SK-N-SH treated with all-trans-retinoic acid at 6 μM for 48 hours (cell line): ENCODE data around the gene GRHL1.
"Not testable (repeated sequence)": the region's sequence is repeated elsewhere in the genome, so short reads cannot be mapped to it uniquely, and the experiment has no call there.

ENCODE experiments used
- ATAC-seq: fragments of 200-7000 bp; cut with Tn5 transposase; 3 replicates; pipeline ENCODE4 v1.9.1; 2020; ENCODE audit warnings: mild to moderate bottlenecking, moderate library complexity
- ARNTL ChIP-seq: fragments of 450-650 bp; formaldehyde crosslinking; IDR thresholded peaks from 2 replicates; pipeline ENCODE4 v1.5.0; 2020; ENCODE audit warnings: low read depth, mild to moderate bottlenecking, moderate library complexity, borderline replicate concordance
- BACH2 ChIP-seq: fragments of 250-450 bp; sonication (Bioruptor Pico); IDR thresholded peaks from 2 replicates; pipeline ENCODE4 v1.9.0; 2021; ENCODE audit warnings: mild to moderate bottlenecking, borderline replicate concordance
- CREB5 ChIP-seq: fragments of 250-450 bp; sonication (Bioruptor Pico); IDR thresholded peaks from 2 replicates; pipeline ENCODE4 v1.5.1; 2020; ENCODE audit warnings: low read depth, mild to moderate bottlenecking, moderate library complexity
- CSDC2 ChIP-seq: fragments of 250-450 bp; sonication (Bioruptor Pico); IDR thresholded peaks from 2 replicates; pipeline ENCODE4 v1.5.0; 2020; ENCODE audit warnings: mild to moderate bottlenecking, moderate library complexity
- CSRNP3 ChIP-seq: fragments of 250-450 bp; sonication (Bioruptor Pico); IDR thresholded peaks from 2 replicates; pipeline ENCODE4 v1.5.1; 2021; ENCODE audit warnings: mild to moderate bottlenecking, moderate library complexity
- ESRRG ChIP-seq: fragments of 250-450 bp; sonication (Bioruptor Pico); IDR thresholded peaks from 2 replicates; pipeline ENCODE4 v1.6.1; 2021; ENCODE audit warnings: mild to moderate bottlenecking
- GLIS3 ChIP-seq: fragments of 250-450 bp; sonication (Bioruptor Pico); IDR thresholded peaks from 2 replicates; pipeline ENCODE4 v1.5.0; 2020; ENCODE audit warnings: mild to moderate bottlenecking, moderate library complexity
- ISL1 ChIP-seq: fragments of 250-450 bp; sonication (Bioruptor Pico); IDR thresholded peaks from 2 replicates; pipeline ENCODE4 v2.1.2; 2022; ENCODE audit warnings: mild to moderate bottlenecking, moderate library complexity
- PATZ1 ChIP-seq: fragments of 250-450 bp; sonication (Bioruptor Pico); IDR thresholded peaks from 2 replicates; pipeline ENCODE4 v1.8.0; 2020; ENCODE audit warnings: mild to moderate bottlenecking, moderate library complexity, borderline replicate concordance
- POU6F1 ChIP-seq: fragments of 250-450 bp; sonication (Bioruptor Pico); IDR thresholded peaks from 2 replicates; pipeline ENCODE4 v1.8.0; 2021; ENCODE audit warnings: low read depth, mild to moderate bottlenecking, moderate library complexity, borderline replicate concordance
- PPARA ChIP-seq: fragments of 250-450 bp; sonication (Bioruptor Pico); IDR thresholded peaks from 2 replicates; pipeline ENCODE4 v1.5.0; 2020; ENCODE audit warnings: mild to moderate bottlenecking, borderline replicate concordance
- RARB ChIP-seq: fragments of 250-450 bp; sonication (Bioruptor Pico); IDR thresholded peaks from 2 replicates; pipeline ENCODE4 v1.8.0; 2021; ENCODE audit warnings: mild to moderate bottlenecking, moderate library complexity
- TCF4 ChIP-seq: fragments of 250-450 bp; sonication (Bioruptor Pico); IDR thresholded peaks from 2 replicates; pipeline ENCODE4 v1.8.0; 2021; ENCODE audit warnings: mild to moderate bottlenecking, moderate library complexity, borderline replicate concordance
- TOX ChIP-seq: fragments of 250-450 bp; sonication (Bioruptor Pico); IDR thresholded peaks from 2 replicates; pipeline ENCODE4 v1.8.0; 2021; ENCODE audit warnings: mild to moderate bottlenecking, moderate library complexity, borderline replicate concordance
- TSHZ2 ChIP-seq: fragments of 250-450 bp; sonication (Bioruptor Pico); IDR thresholded peaks from 2 replicates; pipeline ENCODE4 v1.5.0; 2020; ENCODE audit warnings: mild to moderate bottlenecking, moderate library complexity
- ZC3H10 ChIP-seq: fragments of 250-450 bp; sonication (Bioruptor Pico); IDR thresholded peaks from 2 replicates; pipeline ENCODE4 v1.5.1; 2021; ENCODE audit warnings: mild to moderate bottlenecking, moderate library complexity
- ZFP30 ChIP-seq: fragments of 450-650 bp; formaldehyde crosslinking; IDR thresholded peaks from 2 replicates; pipeline ENCODE4 v1.5.0; 2022; ENCODE audit warnings: mild to moderate bottlenecking, moderate library complexity
- ZNF565 ChIP-seq: fragments of 450-650 bp; formaldehyde crosslinking; conservative IDR thresholded peaks from 2 replicates; pipeline ENCODE4 v1.5.0; 2020; ENCODE audit warnings: low read depth, mild to moderate bottlenecking, moderate library complexity
- ZNF70 ChIP-seq: fragments of 450-650 bp; formaldehyde crosslinking; IDR thresholded peaks from 2 replicates; pipeline ENCODE4 v1.5.0; 2020; ENCODE audit warnings: mild to moderate bottlenecking, moderate library complexity
- ZNF8 ChIP-seq: fragments of 450-650 bp; formaldehyde crosslinking; IDR thresholded peaks from 2 replicates; pipeline ENCODE4 v1.5.0; 2020; ENCODE audit warnings: mild to moderate bottlenecking, moderate library complexity

Gene GRHL1

GRCh38 chr2:9919512-9919911 lies 32.0 kb upstream of the GRHL1 start:
- no peak for ATAC-seq
- TF ChIP-seq ZFP30 (no peak), ESRRG (CRISPR knock-in tag) (no peak), ARNTL (no peak), GLIS3 (no peak), POU6F1 (CRISPR knock-in tag) (no peak), ISL1 (CRISPR knock-in tag) (no peak), ZNF565 (no peak)

- not testable (repeated sequence) for ATAC-seq
These were observed 24.5 kb upstream of the GRHL1 start for GRCh38 chr2:9927020-9927419.

GRCh38 chr2:9937258-9937657 lies 14.2 kb upstream of the GRHL1 start:
- no peak for ATAC-seq
- no peak for TF ChIP-seq TCF4
- TF ChIP-seq GLIS3, result no peak
- no peak for TF ChIP-seq ZC3H10
- TF ChIP-seq ZNF565, result no peak
- TF ChIP-seq ESRRG (CRISPR knock-in tag), result no peak
- no peak for TF ChIP-seq ISL1 (CRISPR knock-in tag)
- no peak for TF ChIP-seq RARB
- no peak for TF ChIP-seq PATZ1
- TF ChIP-seq ARNTL, result no peak
- TF ChIP-seq BACH2 (CRISPR knock-in tag), result no peak
- TF ChIP-seq ZFP30, result no peak
- TF ChIP-seq CSRNP3 (CRISPR knock-in tag), result no peak
- no peak for TF ChIP-seq CREB5
- no peak for TF ChIP-seq ZNF8 (CRISPR knock-in tag)
- no peak for TF ChIP-seq POU6F1 (CRISPR knock-in tag)
- TF ChIP-seq TOX (CRISPR knock-in tag), result no peak
- no peak for TF ChIP-seq CSDC2 (CRISPR knock-in tag)
- no peak for TF ChIP-seq TSHZ2 (CRISPR knock-in tag)
- TF ChIP-seq PPARA (CRISPR knock-in tag), result no peak
- TF ChIP-seq ZNF70 (CRISPR knock-in tag), result no peak
- TF ChIP-seq, all 23 proteins: peak for 0
